Effector memory CD4-positive, alpha-beta T cell (primary cell): Measurements from ENCODE around the gene BCO1.

Experiments
- DNase-seq, 3 donors: peaks; one replicate each; pipeline ENCODE4 v3.0.0-alpha.2; 2020
- H3K27ac ChIP-seq: 2 replicates; pipeline ENCODE4 v1.7.0; 2013; ENCODE audit warnings: mild to moderate bottlenecking, low read length, moderate library complexity; ENCODE audit not compliant: insufficient read depth, poor library complexity, severe bottlenecking
- H3K27me3 ChIP-seq: replicated peaks from 2 replicates; pipeline ENCODE4 v1.7.0; 2013; ENCODE audit warnings: mild to moderate bottlenecking, low read length; ENCODE audit not compliant: insufficient read depth, control insufficient read depth, poor library complexity, severe bottlenecking
- H3K36me3 ChIP-seq: 2 replicates; pipeline ENCODE4 v1.7.0; 2013; ENCODE audit warnings: mild to moderate bottlenecking, low read length, moderate library complexity; ENCODE audit not compliant: control insufficient read depth, insufficient read depth
- H3K4me1 ChIP-seq: 2 replicates; pipeline ENCODE4 v1.7.0; 2013; ENCODE audit warnings: low read length, mild to moderate bottlenecking; ENCODE audit not compliant: control insufficient read depth, insufficient read depth, poor library complexity, severe bottlenecking
- H3K4me3 ChIP-seq: 2 replicates; pipeline ENCODE4 v1.7.0; 2013; ENCODE audit warnings: low read length, low read depth, mild to moderate bottlenecking; ENCODE audit not compliant: insufficient read depth, poor library complexity, severe bottlenecking
- H3K9me3 ChIP-seq: 2 replicates; pipeline ENCODE4 v1.7.0; 2013; ENCODE audit warnings: mild to moderate bottlenecking, low read length, moderate library complexity; ENCODE audit not compliant: control insufficient read depth
- total RNA-seq, 3 donors: gene quantifications; one replicate each; lab custom pipeline; 2026; lab: John Stamatoyannopoulos, UW

Gene BCO1, protein sequence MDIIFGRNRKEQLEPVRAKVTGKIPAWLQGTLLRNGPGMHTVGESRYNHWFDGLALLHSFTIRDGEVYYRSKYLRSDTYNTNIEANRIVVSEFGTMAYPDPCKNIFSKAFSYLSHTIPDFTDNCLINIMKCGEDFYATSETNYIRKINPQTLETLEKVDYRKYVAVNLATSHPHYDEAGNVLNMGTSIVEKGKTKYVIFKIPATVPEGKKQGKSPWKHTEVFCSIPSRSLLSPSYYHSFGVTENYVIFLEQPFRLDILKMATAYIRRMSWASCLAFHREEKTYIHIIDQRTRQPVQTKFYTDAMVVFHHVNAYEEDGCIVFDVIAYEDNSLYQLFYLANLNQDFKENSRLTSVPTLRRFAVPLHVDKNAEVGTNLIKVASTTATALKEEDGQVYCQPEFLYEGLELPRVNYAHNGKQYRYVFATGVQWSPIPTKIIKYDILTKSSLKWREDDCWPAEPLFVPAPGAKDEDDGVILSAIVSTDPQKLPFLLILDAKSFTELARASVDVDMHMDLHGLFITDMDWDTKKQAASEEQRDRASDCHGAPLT
- total RNA-seq: 0 reads per million in 3 donors

DNA sequence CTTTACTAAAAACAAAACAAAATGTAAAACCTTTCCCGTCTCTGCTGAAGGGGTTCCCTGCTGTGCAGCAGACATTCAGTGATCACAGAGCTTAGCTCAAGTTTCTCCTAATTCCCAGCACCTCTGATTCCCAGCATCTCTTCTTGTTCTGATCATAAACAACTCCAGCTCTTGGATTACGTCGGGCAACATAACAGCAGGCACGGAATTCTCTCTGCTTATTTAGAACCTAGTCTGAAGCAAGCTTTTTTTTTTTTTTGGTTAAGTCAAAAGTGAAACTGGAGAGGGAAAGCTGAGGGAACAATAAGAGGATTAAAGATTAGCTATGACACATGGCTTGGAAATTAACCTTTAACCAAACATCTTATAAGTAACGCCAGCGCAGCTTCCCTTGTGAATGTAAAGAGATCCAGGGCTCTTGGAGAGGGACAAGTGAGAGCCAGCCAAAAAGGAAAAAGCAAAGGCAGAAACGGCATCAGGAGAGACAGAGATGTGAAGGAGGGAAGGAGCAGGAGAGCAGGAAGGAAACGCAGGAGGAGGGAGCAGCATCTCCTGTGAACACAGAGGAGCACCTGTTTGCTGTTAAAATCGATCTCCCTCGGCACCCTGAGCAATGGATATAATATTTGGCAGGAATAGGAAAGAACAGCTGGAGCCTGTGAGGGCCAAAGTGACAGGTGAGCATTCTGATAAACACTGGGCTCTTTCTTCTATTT is at the start of gene BCO1:
BCO1 (plus strand) TSS at position 394 of the 716 bp plus-strand sequence; CDS start at position 614, 220 bp downstream.
- no peaks in the 10 kb centered on the region for H3K9me3 ChIP-seq
- H3K36me3 ChIP-seq: no peaks in the 10 kb centered on the region
- DNase-seq: no peak
- no peak within 1 kb of the TSS for H3K27ac ChIP-seq
- H3K27me3 ChIP-seq: no peaks in the 10 kb centered on the region
- no peaks in the 10 kb centered on the region for H3K4me1 ChIP-seq
- no peak within 1 kb of the TSS for H3K4me3 ChIP-seq

DNA sequence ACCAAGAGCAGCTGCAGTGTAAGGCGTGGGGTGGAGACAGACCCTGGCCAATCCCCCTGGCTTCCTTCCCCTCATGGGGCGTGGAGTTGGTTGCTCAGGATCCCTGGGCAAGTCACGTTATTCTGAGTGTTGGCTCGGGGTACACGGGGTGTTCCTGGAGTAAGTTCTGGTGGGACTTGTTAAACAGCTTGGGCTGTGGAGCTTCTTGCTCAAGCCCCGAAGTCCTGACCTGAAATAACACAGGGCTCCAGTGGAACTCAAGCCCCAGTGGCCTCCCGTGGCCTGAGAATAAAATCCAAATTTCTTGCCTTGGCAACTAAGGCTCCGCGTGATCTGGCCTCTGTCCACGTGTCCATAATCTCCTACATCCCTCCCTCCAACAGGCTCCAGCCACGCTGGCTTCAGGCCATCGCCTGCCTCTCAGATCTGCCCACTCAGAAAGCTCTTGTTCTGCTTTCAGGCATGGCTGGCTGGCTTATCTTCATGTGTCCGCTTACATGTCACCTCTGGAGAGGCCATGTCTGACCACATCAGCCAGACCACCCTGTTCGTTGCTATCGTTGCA is 49.3 kb upstream of the BCO1 start:
- Histone ChIP-seq H3K4me3 (no peak overlapping the region), H3K27ac (no peak overlapping the region), H3K27me3 (no peaks in the 10 kb centered on the region), H3K9me3 (no peaks in the 10 kb centered on the region), H3K4me1 (no peaks in the 10 kb centered on the region), H3K36me3 (no peaks in the 10 kb centered on the region)
- no peak for DNase-seq

DNA sequence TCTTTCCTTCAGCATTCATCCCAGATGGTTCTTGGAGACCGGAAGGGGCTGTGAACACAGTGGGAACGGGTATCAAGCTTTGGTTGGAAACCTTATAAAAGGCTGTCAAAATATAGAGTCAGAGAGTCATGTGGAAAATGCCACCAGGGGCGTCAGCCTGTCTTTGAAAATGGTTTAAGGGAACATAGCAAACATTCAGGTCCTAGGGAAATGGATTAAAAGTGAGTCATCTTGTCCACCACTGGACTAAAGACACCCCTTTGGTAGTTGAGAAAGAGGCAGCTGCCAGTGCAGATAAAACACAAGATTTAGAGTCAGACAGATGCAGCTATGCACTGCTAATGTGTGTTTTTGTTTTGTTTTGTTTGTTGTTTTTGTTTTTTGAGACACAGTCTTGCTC is 47.8 kb upstream of the BCO1 start:
- no peaks in the 10 kb centered on the region for H3K27me3 ChIP-seq
- no peaks in the 10 kb centered on the region for H3K36me3 ChIP-seq
- DNase-seq: no peak
- H3K4me3 ChIP-seq: no peak overlapping the region
- H3K27ac ChIP-seq: no peak overlapping the region
- H3K9me3 ChIP-seq: no peaks in the 10 kb centered on the region
- no peaks in the 10 kb centered on the region for H3K4me1 ChIP-seq

DNA sequence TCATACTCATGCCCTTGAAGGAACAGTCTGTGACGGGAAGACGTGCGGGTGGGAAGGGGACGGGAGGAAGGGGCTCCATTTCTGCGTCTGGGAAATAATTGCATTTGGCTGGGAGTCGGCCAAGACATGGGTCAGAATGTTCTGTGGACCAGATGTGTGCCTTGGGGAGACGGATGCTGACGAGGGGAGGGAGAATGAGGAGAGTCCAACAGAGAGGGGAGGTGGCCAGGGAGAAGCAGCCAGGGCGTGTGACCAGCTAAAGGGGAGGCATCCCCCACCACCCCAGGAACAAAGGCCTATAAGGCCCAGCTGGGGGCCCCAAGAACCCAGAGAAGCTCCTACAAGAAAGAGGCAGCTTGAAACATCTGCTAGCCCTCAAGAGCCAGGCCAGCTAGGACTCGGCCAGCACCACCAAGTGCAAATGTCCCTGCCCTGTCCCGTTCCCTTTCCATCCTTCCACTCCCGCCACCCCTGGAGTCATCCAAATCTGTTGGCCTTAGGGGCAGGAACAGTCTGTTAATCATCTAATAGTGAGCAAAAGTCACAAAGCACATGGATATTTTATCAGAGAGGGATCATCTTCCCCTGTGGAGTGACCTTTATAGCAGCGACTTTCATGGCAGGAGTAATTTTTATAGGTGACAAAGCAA is 42.5 kb upstream of the BCO1 start:
- no peak for DNase-seq
- Histone ChIP-seq H3K4me1 (no peaks in the 10 kb centered on the region), H3K36me3 (no peaks in the 10 kb centered on the region), H3K4me3 (no peak overlapping the region), H3K9me3 (no peaks in the 10 kb centered on the region), H3K27ac (no peak overlapping the region), H3K27me3 (no peaks in the 10 kb centered on the region)

DNA sequence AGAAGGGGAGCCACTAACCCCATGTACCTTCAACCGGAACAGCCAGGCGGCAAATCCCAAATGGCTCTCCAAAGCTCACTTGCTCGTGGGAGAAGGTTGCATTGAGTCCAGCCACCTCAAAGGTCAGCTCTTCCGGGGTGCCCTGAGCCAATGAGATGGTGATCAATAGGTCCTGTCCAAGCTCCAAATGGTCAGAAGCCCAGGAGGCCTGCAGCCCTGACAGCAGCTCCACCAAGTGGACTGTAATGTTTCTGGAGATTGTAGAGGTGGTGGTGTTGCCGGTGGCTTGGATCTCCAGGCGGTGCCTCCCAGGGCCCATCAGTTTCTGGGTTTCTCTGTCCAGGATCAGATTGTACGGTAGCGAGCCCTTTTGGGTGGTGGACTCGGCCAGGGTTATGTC is 39.9 kb upstream of the BCO1 start:
- H3K4me3 ChIP-seq: no peak overlapping the region
- DNase-seq: no peak
- H3K9me3 ChIP-seq: no peaks in the 10 kb centered on the region

DNA sequence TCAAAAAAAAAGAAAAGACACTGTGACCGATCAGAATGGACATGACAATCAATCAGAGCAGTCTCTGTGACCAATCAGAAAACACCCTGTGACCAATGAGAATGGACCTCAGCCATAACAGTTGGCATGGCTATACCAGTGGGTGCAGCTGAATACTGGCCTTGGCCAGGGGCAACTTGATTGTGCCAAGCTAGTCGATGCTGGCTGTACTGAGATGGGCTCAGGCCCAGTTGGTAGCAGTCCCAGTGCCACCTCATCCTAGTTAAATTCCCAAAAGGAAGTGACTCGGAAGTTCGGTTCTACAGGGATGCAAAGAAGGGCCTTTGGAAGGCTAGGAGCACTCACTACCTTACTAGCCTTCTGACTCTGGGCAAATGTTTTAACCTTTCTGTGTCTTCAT is 37.2 kb upstream of the BCO1 start:
- DNase-seq: no peak
- no peaks in the 10 kb centered on the region for H3K4me1 ChIP-seq
- H3K4me3 ChIP-seq: no peak overlapping the region
- no peaks in the 10 kb centered on the region for H3K36me3 ChIP-seq
- H3K27ac ChIP-seq: no peak overlapping the region
- H3K27me3 ChIP-seq: no peaks in the 10 kb centered on the region
- no peaks in the 10 kb centered on the region for H3K9me3 ChIP-seq

More for the DNA sequence above, 39.9 kb upstream of the BCO1 start:
- no peaks in the 10 kb centered on the region for H3K27me3 ChIP-seq
- no peak overlapping the region for H3K27ac ChIP-seq
- no peaks in the 10 kb centered on the region for H3K4me1 ChIP-seq
- no peaks in the 10 kb centered on the region for H3K36me3 ChIP-seq

DNA sequence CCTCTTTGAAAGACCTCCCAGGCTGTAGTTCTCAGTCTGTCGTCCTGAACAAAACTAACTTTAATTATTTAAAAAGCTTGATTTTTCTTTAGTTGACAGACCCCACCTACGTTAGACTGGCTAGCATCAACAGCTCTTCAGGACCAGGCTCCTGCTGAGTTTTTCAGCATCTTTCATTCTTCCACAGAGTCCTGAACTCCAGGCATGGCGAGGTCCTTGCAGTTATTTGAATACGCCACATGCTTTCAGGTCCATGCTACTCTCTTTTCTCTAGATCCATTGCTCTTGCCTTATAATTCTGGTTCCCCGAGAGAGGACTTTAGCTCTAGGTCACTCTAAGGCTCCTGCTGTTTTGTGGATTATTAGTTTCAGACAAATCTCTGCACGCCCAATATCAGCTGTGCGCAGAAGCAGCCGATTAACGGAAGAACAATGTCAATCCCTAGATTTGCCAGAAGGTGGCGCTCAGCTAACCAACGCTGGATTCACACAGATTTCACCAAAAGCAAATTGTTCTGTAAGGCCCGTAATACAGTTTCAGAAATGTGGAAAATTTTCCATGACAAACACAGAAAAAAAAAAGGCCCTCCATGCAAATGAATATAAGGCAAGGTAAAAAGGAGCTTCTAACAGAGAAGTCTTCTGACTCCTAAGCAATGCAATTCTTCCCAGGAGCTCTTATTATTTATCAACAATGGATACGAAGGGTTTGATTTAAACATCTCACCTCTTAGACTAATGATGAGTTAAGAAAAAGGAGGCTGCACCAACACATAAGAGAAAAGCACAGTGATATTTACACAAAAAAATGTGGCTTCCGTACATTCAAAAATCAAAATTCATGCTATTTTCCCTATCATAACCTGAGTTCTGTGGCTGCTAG is 33.5 kb upstream of the BCO1 start:
- no peak for DNase-seq
- H3K27me3 ChIP-seq: no peaks in the 10 kb centered on the region
- no peak overlapping the region for H3K4me3 ChIP-seq

DNA sequence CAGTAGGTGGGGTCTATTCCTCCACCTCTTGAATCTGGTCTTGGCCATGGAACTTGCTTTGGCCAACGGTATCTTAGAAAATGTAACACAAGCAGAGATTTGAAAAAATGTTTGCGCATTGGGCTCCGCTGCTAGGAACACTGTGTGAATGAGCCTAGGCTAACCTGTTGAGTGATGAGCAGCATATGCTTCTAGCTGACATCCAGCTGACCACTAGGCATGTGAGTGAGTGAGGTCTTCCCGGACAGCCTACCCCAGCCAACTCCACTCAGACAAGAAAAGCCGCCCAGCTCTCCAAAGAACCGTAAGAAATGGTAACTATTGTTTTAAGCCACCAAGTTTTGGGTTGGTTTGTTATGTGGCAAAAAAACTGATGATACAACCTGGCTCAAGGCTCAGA is 31.4 kb upstream of the BCO1 start:
- Histone ChIP-seq H3K27me3 (peaks cover 2% of the 10 kb centered on the region), H3K27ac (no peak overlapping the region), H3K36me3 (no peaks in the 10 kb centered on the region), H3K4me1 (no peaks in the 10 kb centered on the region), H3K4me3 (no peak overlapping the region), H3K9me3 (no peaks in the 10 kb centered on the region)
- no peak for DNase-seq

More for the DNA sequence above, 33.5 kb upstream of the BCO1 start:
- Histone ChIP-seq H3K36me3 (no peaks in the 10 kb centered on the region), H3K9me3 (no peaks in the 10 kb centered on the region), H3K27ac (no peak overlapping the region), H3K4me1 (no peaks in the 10 kb centered on the region)

DNA sequence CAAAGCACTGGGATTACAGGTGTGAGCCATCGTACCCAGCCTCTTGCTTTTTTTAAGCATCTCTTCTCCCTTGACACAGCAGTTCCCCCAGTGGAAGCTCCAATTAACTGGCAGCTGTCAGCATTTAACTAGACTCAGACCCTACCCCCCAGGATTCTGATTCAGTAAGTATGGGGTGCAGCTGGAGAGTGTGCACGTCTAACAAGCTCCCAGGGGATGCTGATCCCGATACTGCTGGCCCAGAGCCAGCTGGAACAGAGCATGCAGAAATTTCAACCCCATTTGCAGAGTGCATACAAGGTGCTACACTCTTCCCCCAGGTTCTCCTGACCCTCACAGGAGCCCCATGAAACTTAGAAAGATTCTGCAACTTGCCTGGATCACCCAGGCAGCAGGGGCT is 27.7 kb upstream of the BCO1 start:
- Histone ChIP-seq H3K4me1 (no peaks in the 10 kb centered on the region), H3K27ac (no peak overlapping the region), H3K9me3 (no peaks in the 10 kb centered on the region), H3K36me3 (no peaks in the 10 kb centered on the region), H3K27me3 (peaks cover 2% of the 10 kb centered on the region), H3K4me3 (no peak overlapping the region)
- DNase-seq: no peak
